ENCODE data around the gene ZFP92. TPM values are rescaled to one million over a fixed set of nuclear protein-coding genes. Genes with fewer than 3 reads are reported as not detected.

ZFP92 gene
- total RNA-seq, 1 donor from 2014 or later: not detected

- TF ChIP-seq CTCF (IDR thresholded peaks at IDR 0.05): no peak
- no peak for TF ChIP-seq EZH2phosphoT487 (IDR thresholded peaks at IDR 0.05)
- no peak for TF ChIP-seq EZH2 (IDR thresholded peaks at IDR 0.05)
- Histone ChIP-seq H3K36me3 (no peaks in the 10 kb centered on the region), H3K27ac (no peak overlapping the region), H3K4me1 (no peaks in the 10 kb centered on the region), H3K9ac (no peak overlapping the region), H4K20me1 (ENCODE audit: low read depth) (no peaks in the 10 kb centered on the region), H3K9me3 (ENCODE audit: low read depth) (peaks cover 6% of the 10 kb centered on the region), H3K4me3 (no peak overlapping the region), H3F3A (ENCODE audit: low read depth) (no peaks in the 10 kb centered on the region), H3K4me2 (no peak overlapping the region), H3K79me2 (ENCODE audit: low read depth) (no peaks in the 10 kb centered on the region), H2AFZ (replicated peaks) (no peak overlapping the region), H3K27me3 (no peaks in the 10 kb centered on the region)
- no peak overlapping the region for H3K4me3 Mint-ChIP-seq
- H3K27me3 Mint-ChIP-seq (ENCODE audit: insufficient read depth, low read depth): peaks cover 7% of the 10 kb centered on the region
- H3K36me3 Mint-ChIP-seq: no peaks in the 10 kb centered on the region
- H3K9me3 Mint-ChIP-seq: peaks cover 23% of the 10 kb centered on the region
- no peaks in the 10 kb centered on the region for H3K4me1 Mint-ChIP-seq
- DNase-seq (ENCODE audit: low spot score): no peak
- no peak overlapping the region for H3K27ac Mint-ChIP-seq
These were observed 35.7 kb upstream of the ZFP92 start for GRCh38 chrX:153375571-153375970.

GRCh38 chrX:153377727-153378126 is 33.5 kb upstream of the ZFP92 start:
- Histone ChIP-seq H3K9ac (no peak overlapping the region), H4K20me1 (ENCODE audit: low read depth) (no peaks in the 10 kb centered on the region), H3K4me2 (no peak overlapping the region), H3K27me3 (no peaks in the 10 kb centered on the region), H3K4me3 (no peak overlapping the region), H3K27ac (no peak overlapping the region), H3K79me2 (ENCODE audit: low read depth) (no peaks in the 10 kb centered on the region), H3K36me3 (no peaks in the 10 kb centered on the region), H3K9me3 (ENCODE audit: low read depth) (peaks cover 6% of the 10 kb centered on the region), H2AFZ (replicated peaks) (no peak overlapping the region), H3K4me1 (no peaks in the 10 kb centered on the region), H3F3A (ENCODE audit: low read depth) (peaks cover 4% of the 10 kb centered on the region)
- Mint-ChIP-seq H3K4me1 (no peaks in the 10 kb centered on the region), H3K36me3 (no peaks in the 10 kb centered on the region), H3K9me3 (peaks cover 23% of the 10 kb centered on the region), H3K4me3 (no peak overlapping the region), H3K27me3 (ENCODE audit: insufficient read depth, low read depth) (peaks cover 7% of the 10 kb centered on the region), H3K27ac (no peak overlapping the region)
- no peak for DNase-seq (ENCODE audit: low spot score)
- TF ChIP-seq EZH2 (IDR thresholded peaks at IDR 0.05) (no peak), CTCF (IDR thresholded peaks at IDR 0.05) (no peak), EZH2phosphoT487 (IDR thresholded peaks at IDR 0.05) (no peak)

GRCh38 chrX:153378607-153379006 is 32.7 kb upstream of the ZFP92 start:
- H3K36me3 ChIP-seq: no peaks in the 10 kb centered on the region
- Mint-ChIP-seq H3K36me3 (no peaks in the 10 kb centered on the region), H3K9me3 (peaks cover 23% of the 10 kb centered on the region), H3K4me3 (no peak overlapping the region), H3K27ac (no peak overlapping the region), H3K27me3 (ENCODE audit: insufficient read depth, low read depth) (peaks cover 7% of the 10 kb centered on the region), H3K4me1 (no peaks in the 10 kb centered on the region)
- H3K4me1 ChIP-seq: no peaks in the 10 kb centered on the region
- no peak overlapping the region for H3K27ac ChIP-seq
- H2AFZ ChIP-seq (replicated peaks): no peak overlapping the region
- H3K79me2 ChIP-seq (ENCODE audit: low read depth): no peaks in the 10 kb centered on the region
- peaks cover 12% of the 10 kb centered on the region for H3F3A ChIP-seq (ENCODE audit: low read depth)
- no peak overlapping the region for H3K4me3 ChIP-seq
- no peak overlapping the region for H3K4me2 ChIP-seq
- TF ChIP-seq CTCF (IDR thresholded peaks at IDR 0.05): no peak
- TF ChIP-seq EZH2 (IDR thresholded peaks at IDR 0.05): no peak
- no peak for TF ChIP-seq EZH2phosphoT487 (IDR thresholded peaks at IDR 0.05)
- H3K9me3 ChIP-seq (ENCODE audit: low read depth): peaks cover 6% of the 10 kb centered on the region
- DNase-seq (ENCODE audit: low spot score): no peak
- no peaks in the 10 kb centered on the region for H3K27me3 ChIP-seq
- no peak overlapping the region for H3K9ac ChIP-seq
- no peaks in the 10 kb centered on the region for H4K20me1 ChIP-seq (ENCODE audit: low read depth)

Data from neural progenitor cell (in vitro differentiated cells).